ENCODE measurements around the gene RFX2.

DNA sequence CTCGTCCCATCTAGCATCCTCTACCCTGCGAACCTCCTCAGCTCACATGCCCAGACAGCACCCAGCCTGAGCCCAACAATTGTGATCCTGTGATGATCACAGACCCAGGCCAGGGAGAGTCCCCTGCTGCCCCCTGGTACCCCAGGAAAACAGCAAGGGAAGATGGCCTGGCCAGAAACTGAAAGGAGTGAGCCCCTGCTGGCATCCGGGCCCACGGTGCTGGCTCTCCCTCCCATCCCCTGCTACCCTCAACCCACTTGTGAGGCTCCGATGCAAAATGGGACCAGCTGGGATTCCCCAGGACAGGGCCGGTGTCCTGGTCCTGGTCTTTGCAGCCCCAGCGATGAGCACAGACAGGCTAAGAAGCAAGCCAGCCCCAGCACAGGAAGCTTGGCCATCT is 146.4 kb downstream of the RFX2 start:
- TF ChIP-seq, protein P1, sequence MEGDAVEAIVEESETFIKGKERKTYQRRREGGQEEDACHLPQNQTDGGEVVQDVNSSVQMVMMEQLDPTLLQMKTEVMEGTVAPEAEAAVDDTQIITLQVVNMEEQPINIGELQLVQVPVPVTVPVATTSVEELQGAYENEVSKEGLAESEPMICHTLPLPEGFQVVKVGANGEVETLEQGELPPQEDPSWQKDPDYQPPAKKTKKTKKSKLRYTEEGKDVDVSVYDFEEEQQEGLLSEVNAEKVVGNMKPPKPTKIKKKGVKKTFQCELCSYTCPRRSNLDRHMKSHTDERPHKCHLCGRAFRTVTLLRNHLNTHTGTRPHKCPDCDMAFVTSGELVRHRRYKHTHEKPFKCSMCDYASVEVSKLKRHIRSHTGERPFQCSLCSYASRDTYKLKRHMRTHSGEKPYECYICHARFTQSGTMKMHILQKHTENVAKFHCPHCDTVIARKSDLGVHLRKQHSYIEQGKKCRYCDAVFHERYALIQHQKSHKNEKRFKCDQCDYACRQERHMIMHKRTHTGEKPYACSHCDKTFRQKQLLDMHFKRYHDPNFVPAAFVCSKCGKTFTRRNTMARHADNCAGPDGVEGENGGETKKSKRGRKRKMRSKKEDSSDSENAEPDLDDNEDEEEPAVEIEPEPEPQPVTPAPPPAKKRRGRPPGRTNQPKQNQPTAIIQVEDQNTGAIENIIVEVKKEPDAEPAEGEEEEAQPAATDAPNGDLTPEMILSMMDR (conservative IDR thresholded peaks at IDR 0.05; ENCODE audit: low read depth, low read length) = no peak
- TF ChIP-seq EZH2 (IDR thresholded peaks at IDR 0.05; ENCODE audit: low read length, unreplicated experiment) = no peak
- no peak for TF ChIP-seq EZH2phosphoT487 (IDR thresholded peaks at IDR 0.05; ENCODE audit: borderline replicate concordance, low read length)

Data from PC-3 (cell line).